ENCODE measurements around the gene SLC25A29.
A peak's percentile ranks its signal among the peaks of the same experiment; 100 is the strongest.

Gene SLC25A29

DNA sequence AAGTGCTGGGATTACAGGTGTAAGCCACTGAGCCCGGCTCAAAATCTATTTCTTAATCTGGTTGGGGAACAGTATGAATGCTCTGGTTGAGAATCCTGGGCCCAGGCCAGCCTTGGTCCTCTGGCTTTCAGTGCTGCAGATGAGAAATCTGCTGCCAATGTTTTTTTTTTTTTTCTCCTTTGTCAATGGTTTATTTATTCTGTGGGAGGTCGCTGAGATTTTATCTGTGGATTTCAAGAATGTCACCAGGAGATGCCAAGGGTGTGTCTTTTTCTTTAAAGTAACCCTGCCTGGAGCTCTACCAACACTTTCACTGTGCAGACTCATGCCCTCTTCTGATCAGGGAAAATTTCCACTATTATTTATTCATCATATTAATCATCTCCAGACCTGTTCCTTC lies 3.6 kb downstream of the SLC25A29 start:
- Histone ChIP-seq H3K9me3 (replicated peaks in 1 of 2; ENCODE audit: control insufficient read depth in 2 of 2, insufficient read depth in 1 of 2, low read depth in 1 of 2, low read length in 2 of 2) (no peaks in the 10 kb centered on the region), H3K9ac (ENCODE audit: low read depth, low read length, poor library complexity) (no peak overlapping the region), H2BK15ac (ENCODE audit: low read length) (no peak overlapping the region), H2BK12ac (ENCODE audit: low read length) (no peak overlapping the region), H3K4me1 (ENCODE audit: control insufficient read depth in 2 of 2, insufficient read depth in 1 of 2, low read depth in 1 of 2, low read length in 2 of 2) (peaks cover 9 to 18% of the 10 kb centered on the region in 2 donors), H3K14ac (ENCODE audit: low read length) (no peak overlapping the region), H3K18ac (ENCODE audit: low read length) (no peak overlapping the region), H2BK120ac (ENCODE audit: low read depth, low read length) (no peak overlapping the region), H4K91ac (ENCODE audit: low read depth, low read length, poor library complexity) (no peak overlapping the region), H3K36me3 (replicated peaks in 1 of 2; ENCODE audit: control insufficient read depth in 2 of 2, insufficient read depth in 2 of 2, low read length in 2 of 2) (peaks cover 30 to 40% of the 10 kb centered on the region in 2 donors), H3K4me3 (ENCODE audit: low read length in 2 of 2) (no peak overlapping the region), H3K4me2 (ENCODE audit: insufficient read depth, low read length, poor library complexity, severe bottlenecking) (no peak overlapping the region), H3K27me3 (ENCODE audit: control insufficient read depth in 3 of 3, insufficient read depth in 3 of 3, low read depth in 1 of 3, low read length in 3 of 3) (no peaks in the 10 kb centered on the region), H3K4ac (ENCODE audit: low read length) (no peak overlapping the region), H3K27ac (replicated peaks; ENCODE audit: low read length) (no peak overlapping the region), H3K23ac (ENCODE audit: low read depth, low read length, poor library complexity) (no peak overlapping the region), H3K79me1 (ENCODE audit: low read depth, low read length) (peaks cover 33% of the 10 kb centered on the region), H2AFZ (ENCODE audit: low read length) (no peak overlapping the region), H4K8ac (ENCODE audit: low read depth, low read length) (no peak overlapping the region), H2AK5ac (ENCODE audit: low read depth, low read length) (no peak overlapping the region), H2BK5ac (ENCODE audit: low read length) (no peak overlapping the region)
- no peak for DNase-seq (ENCODE audit: low spot score)
- WGBS, 2 donors (ENCODE audit: extremely low coverage in 2 of 2, insufficient read length in 2 of 2, insufficient replicate concordance in 1 of 2): no CpG with 5 or more reads among the region's 2 CpGs

DNA sequence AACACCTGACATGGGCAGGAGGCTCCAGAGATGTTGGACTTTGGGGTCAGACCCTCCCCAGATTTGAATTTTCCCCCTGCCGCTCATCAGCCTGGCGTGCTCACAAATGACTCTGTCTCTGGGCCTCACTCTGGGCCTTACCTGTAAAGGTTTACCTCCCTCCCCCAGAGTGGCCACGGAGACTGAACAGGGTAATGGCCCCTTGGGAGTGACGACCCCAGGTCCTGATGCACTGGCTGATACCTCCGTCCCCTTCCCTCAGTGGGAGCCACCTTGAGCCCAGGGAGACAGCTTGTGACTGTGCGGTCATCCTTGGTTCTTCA lies 7.0 kb downstream of the SLC25A29 start:
- Histone ChIP-seq H3K9ac (ENCODE audit: low read depth, low read length, poor library complexity) (no peak overlapping the region), H3K27me3 (ENCODE audit: control insufficient read depth in 3 of 3, insufficient read depth in 3 of 3, low read depth in 1 of 3, low read length in 3 of 3) (no peaks in the 10 kb centered on the region), H3K14ac (ENCODE audit: low read length) (peak overlapping the region; percentile 63), H3K36me3 (replicated peaks in 1 of 2; ENCODE audit: control insufficient read depth in 2 of 2, insufficient read depth in 2 of 2, low read length in 2 of 2) (peaks cover 42 to 61% of the 10 kb centered on the region in 2 donors), H2BK15ac (ENCODE audit: low read length) (no peak overlapping the region), H3K23ac (ENCODE audit: low read depth, low read length, poor library complexity) (no peak overlapping the region), H3K4ac (ENCODE audit: low read length) (no peak overlapping the region), H3K4me2 (ENCODE audit: insufficient read depth, low read length, poor library complexity, severe bottlenecking) (no peak overlapping the region), H2AFZ (ENCODE audit: low read length) (no peak overlapping the region), H2BK120ac (ENCODE audit: low read depth, low read length) (no peak overlapping the region), H3K18ac (ENCODE audit: low read length) (no peak overlapping the region), H4K91ac (ENCODE audit: low read depth, low read length, poor library complexity) (no peak overlapping the region), H3K4me3 (ENCODE audit: low read length in 2 of 2) (peak overlapping the region in 1 of 2 donors; percentile 27), H3K27ac (replicated peaks; ENCODE audit: low read length) (no peak overlapping the region), H3K9me3 (replicated peaks in 1 of 2; ENCODE audit: control insufficient read depth in 2 of 2, insufficient read depth in 1 of 2, low read depth in 1 of 2, low read length in 2 of 2) (no peaks in the 10 kb centered on the region), H3K4me1 (ENCODE audit: control insufficient read depth in 2 of 2, insufficient read depth in 1 of 2, low read depth in 1 of 2, low read length in 2 of 2) (peaks cover 0 to 10% of the 10 kb centered on the region in 2 donors), H3K79me1 (ENCODE audit: low read depth, low read length) (peaks cover 33% of the 10 kb centered on the region), H4K8ac (ENCODE audit: low read depth, low read length) (no peak overlapping the region), H2BK5ac (ENCODE audit: low read length) (no peak overlapping the region), H2BK12ac (ENCODE audit: low read length) (peak overlapping the region; percentile 73), H2AK5ac (ENCODE audit: low read depth, low read length) (no peak overlapping the region)
- no CpG with 5 or more reads among the region's 6 CpGs for WGBS, 2 donors (ENCODE audit: extremely low coverage in 2 of 2, insufficient read length in 2 of 2, insufficient replicate concordance in 1 of 2)
- no peak for DNase-seq (ENCODE audit: low spot score)

DNA sequence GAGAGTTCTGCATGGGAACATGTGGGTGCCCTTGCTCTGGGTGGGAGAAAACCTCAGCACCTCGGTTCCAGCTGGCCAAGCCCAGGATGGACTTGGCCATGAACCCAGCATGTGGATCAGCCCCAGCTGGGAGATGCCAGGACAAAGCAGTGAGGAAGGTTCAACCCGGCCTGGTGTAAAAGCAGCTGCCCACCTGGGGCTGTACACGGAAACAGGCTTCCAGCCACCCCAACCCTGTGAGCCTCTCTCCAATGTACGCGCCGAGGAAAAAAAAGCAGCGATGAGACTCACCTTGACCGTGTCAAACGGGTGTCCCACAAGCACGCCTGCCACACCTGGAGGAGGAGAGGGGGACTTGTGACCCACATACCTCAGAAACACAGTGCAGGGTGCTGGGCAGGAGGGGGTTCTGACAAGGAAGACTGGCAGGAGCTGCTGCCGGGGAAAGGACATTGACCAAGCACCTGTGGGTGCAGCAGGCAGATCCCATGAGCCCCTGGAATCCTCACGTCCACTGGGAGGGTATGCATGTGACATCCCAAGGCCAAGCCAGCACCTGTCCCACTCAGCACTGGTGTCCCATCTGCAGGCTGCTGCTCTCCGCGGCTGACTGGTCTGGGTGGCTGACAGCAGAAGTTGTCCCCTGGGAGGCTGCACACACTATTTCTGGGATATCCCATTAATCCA lies 7.5 kb downstream of the SLC25A29 start:
- Histone ChIP-seq H2BK120ac (ENCODE audit: low read depth, low read length) (no peak overlapping the region), H3K4me2 (ENCODE audit: insufficient read depth, low read length, poor library complexity, severe bottlenecking) (no peak overlapping the region), H2AFZ (ENCODE audit: low read length) (no peak overlapping the region), H3K27me3 (ENCODE audit: control insufficient read depth in 3 of 3, insufficient read depth in 3 of 3, low read depth in 1 of 3, low read length in 3 of 3) (no peaks in the 10 kb centered on the region), H3K9me3 (replicated peaks in 1 of 2; ENCODE audit: control insufficient read depth in 2 of 2, insufficient read depth in 1 of 2, low read depth in 1 of 2, low read length in 2 of 2) (no peaks in the 10 kb centered on the region), H4K8ac (ENCODE audit: low read depth, low read length) (no peak overlapping the region), H2BK15ac (ENCODE audit: low read length) (no peak overlapping the region), H3K4me3 (ENCODE audit: low read length in 2 of 2) (peak overlapping the region in 1 of 2 donors; percentile 44), H3K4me1 (ENCODE audit: control insufficient read depth in 2 of 2, insufficient read depth in 1 of 2, low read depth in 1 of 2, low read length in 2 of 2) (peaks cover 0 to 5% of the 10 kb centered on the region in 2 donors), H3K36me3 (replicated peaks in 1 of 2; ENCODE audit: control insufficient read depth in 2 of 2, insufficient read depth in 2 of 2, low read length in 2 of 2) (peaks cover 39 to 60% of the 10 kb centered on the region in 2 donors), H2BK12ac (ENCODE audit: low read length) (no peak overlapping the region), H3K23ac (ENCODE audit: low read depth, low read length, poor library complexity) (no peak overlapping the region), H3K14ac (ENCODE audit: low read length) (no peak overlapping the region), H3K79me1 (ENCODE audit: low read depth, low read length) (peaks cover 30% of the 10 kb centered on the region), H3K27ac (replicated peaks; ENCODE audit: low read length) (no peak overlapping the region), H3K4ac (ENCODE audit: low read length) (no peak overlapping the region), H3K9ac (ENCODE audit: low read depth, low read length, poor library complexity) (no peak overlapping the region), H2BK5ac (ENCODE audit: low read length) (no peak overlapping the region), H2AK5ac (ENCODE audit: low read depth, low read length) (no peak overlapping the region), H3K18ac (ENCODE audit: low read length) (no peak overlapping the region), H4K91ac (ENCODE audit: low read depth, low read length, poor library complexity) (no peak overlapping the region)
- no peak for DNase-seq (ENCODE audit: low spot score)
- no CpG with 5 or more reads among the region's 14 CpGs for WGBS, 2 donors (ENCODE audit: extremely low coverage in 2 of 2, insufficient read length in 2 of 2, insufficient replicate concordance in 1 of 2)

DNA sequence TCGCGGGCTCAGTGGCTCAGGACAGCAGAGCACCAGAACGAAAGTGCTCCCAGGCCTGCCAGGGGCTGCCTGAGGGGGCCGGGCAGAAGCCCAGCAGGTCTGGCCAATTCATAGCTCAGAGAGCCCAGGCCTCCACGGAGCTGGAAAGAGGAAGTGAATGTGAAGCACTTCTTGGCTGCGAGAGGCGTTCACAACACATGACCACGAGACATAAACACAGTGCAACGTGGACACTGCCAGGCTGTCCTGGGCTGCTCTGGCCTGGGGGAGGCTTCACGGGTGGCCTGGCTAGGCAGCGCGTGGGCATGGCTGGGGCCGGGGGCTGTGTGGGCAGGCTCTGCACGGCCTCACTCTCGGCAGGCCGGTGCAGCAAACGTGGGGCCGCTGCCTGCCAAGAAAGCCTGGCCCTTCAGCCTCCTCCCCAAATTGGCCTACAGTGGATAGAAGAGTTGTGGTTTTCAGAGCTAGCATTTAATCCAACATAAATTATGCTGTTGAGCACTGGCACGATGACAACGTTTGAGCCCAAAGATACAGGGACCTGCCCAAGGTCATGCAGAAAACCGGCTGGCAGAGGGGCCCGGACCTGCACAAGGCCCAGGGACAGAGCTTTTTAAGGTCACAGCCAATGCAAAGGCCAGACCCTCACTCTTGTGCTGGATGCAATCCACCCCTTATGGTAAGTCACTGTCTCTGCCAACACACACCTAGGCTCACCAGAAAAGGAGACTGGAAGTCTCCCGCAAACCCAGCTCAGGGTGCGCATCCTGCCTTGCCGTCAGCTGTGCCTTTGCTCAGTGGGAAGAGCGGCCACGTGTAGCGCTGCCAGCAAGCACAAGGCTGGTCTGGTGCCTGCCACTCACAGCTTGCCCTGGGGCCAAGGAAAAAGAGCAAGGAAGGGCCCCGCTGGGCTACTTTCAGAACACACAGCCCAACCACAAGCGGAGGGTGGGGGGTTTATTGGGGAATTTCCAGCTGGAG lies 8.6 kb downstream of the SLC25A29 start:
- WGBS, 2 donors (ENCODE audit: extremely low coverage in 2 of 2, insufficient read length in 2 of 2, insufficient replicate concordance in 1 of 2): no CpG with 5 or more reads among the region's 30 CpGs

More for the DNA sequence above, 8.6 kb downstream of the SLC25A29 start:
- no peak overlapping the region for H3K4me3 ChIP-seq (ENCODE audit: low read length in 2 of 2)
- H2BK120ac ChIP-seq (ENCODE audit: low read depth, low read length): no peak overlapping the region
- no peaks in the 10 kb centered on the region for H3K9me3 ChIP-seq (replicated peaks in 1 of 2; ENCODE audit: control insufficient read depth in 2 of 2, insufficient read depth in 1 of 2, low read depth in 1 of 2, low read length in 2 of 2)
- no peak overlapping the region for H3K14ac ChIP-seq (ENCODE audit: low read length)
- no peak overlapping the region for H2BK5ac ChIP-seq (ENCODE audit: low read length)
- H3K9ac ChIP-seq (ENCODE audit: low read depth, low read length, poor library complexity): no peak overlapping the region
- H3K4me2 ChIP-seq (ENCODE audit: insufficient read depth, low read length, poor library complexity, severe bottlenecking): no peak overlapping the region
- no peak overlapping the region for H2BK15ac ChIP-seq (ENCODE audit: low read length)
- no peak overlapping the region for H4K91ac ChIP-seq (ENCODE audit: low read depth, low read length, poor library complexity)
- H4K8ac ChIP-seq (ENCODE audit: low read depth, low read length): no peak overlapping the region
- peaks cover 30% of the 10 kb centered on the region for H3K79me1 ChIP-seq (ENCODE audit: low read depth, low read length)
- H2AK5ac ChIP-seq (ENCODE audit: low read depth, low read length): no peak overlapping the region
- H3K23ac ChIP-seq (ENCODE audit: low read depth, low read length, poor library complexity): peak overlapping the region; percentile 47
- no peak overlapping the region for H3K4ac ChIP-seq (ENCODE audit: low read length)
- H3K4me1 ChIP-seq (ENCODE audit: control insufficient read depth in 2 of 2, insufficient read depth in 1 of 2, low read depth in 1 of 2, low read length in 2 of 2): no peaks in the 10 kb centered on the region
- no peaks in the 10 kb centered on the region for H3K27me3 ChIP-seq (ENCODE audit: control insufficient read depth in 3 of 3, insufficient read depth in 3 of 3, low read depth in 1 of 3, low read length in 3 of 3)
- no peak overlapping the region for H2AFZ ChIP-seq (ENCODE audit: low read length)
- H2BK12ac ChIP-seq (ENCODE audit: low read length): no peak overlapping the region
- no peak overlapping the region for H3K18ac ChIP-seq (ENCODE audit: low read length)
- H3K27ac ChIP-seq (replicated peaks; ENCODE audit: low read length): no peak overlapping the region
- no peak for DNase-seq (ENCODE audit: low spot score)
- H3K36me3 ChIP-seq (replicated peaks in 1 of 2; ENCODE audit: control insufficient read depth in 2 of 2, insufficient read depth in 2 of 2, low read length in 2 of 2): peaks cover 43 to 62% of the 10 kb centered on the region in 2 donors

Data from neuronal stem cell (in vitro differentiated cells).